ENCODE measurements around the gene LRP5.
"Not testable (repeated sequence)": the region's sequence is repeated elsewhere in the genome, so short reads cannot be mapped to it uniquely, and the experiment has no call there.

LRP5 gene

GRCh38 chr11:68329978-68330699, 17.7 kb downstream of the LRP5 start:
- DNase-seq: no peak

- no peak for DNase-seq
These were observed 18.4 kb downstream of the LRP5 start for GRCh38 chr11:68330700-68331337.

- DNase-seq: no peak
These were observed 19.1 kb downstream of the LRP5 start for GRCh38 chr11:68331338-68331947.

- no peak for DNase-seq
These were observed 19.8 kb downstream of the LRP5 start for GRCh38 chr11:68332186-68332585.

- no peak for DNase-seq
These were observed 20.8 kb downstream of the LRP5 start for GRCh38 chr11:68333173-68333572.

- DNase-seq: no peak
These were observed 22.5 kb downstream of the LRP5 start for GRCh38 chr11:68334923-68335322.

GRCh38 chr11:68335683-68336082, 23.3 kb downstream of the LRP5 start:
- DNase-seq: no peak

GRCh38 chr11:68336716-68337115, 24.3 kb downstream of the LRP5 start:
- no peak for DNase-seq

- DNase-seq: no peak
These were observed 25.0 kb downstream of the LRP5 start for GRCh38 chr11:68337399-68337835.

- DNase-seq: no peak
These were observed 25.8 kb downstream of the LRP5 start for GRCh38 chr11:68338051-68338780.

- DNase-seq: no peak
These were observed 27.8 kb downstream of the LRP5 start for GRCh38 chr11:68340003-68340767.

GRCh38 chr11:68340784-68341556, 28.6 kb downstream of the LRP5 start:
- no peak for DNase-seq

GRCh38 chr11:68341557-68342458, 29.4 kb downstream of the LRP5 start:
- no peak for DNase-seq

- DNase-seq: no peak
These were observed 30.2 kb downstream of the LRP5 start for GRCh38 chr11:68342459-68343158.

GRCh38 chr11:68343761-68344256, 31.4 kb downstream of the LRP5 start:
- no peak for DNase-seq

GRCh38 chr11:68344821-68345220, 32.4 kb downstream of the LRP5 start:
- not testable (repeated sequence) for DNase-seq

GRCh38 chr11:68345776-68346461, 33.5 kb downstream of the LRP5 start:
- DNase-seq: no peak

GRCh38 chr11:68346462-68346790, 34.0 kb downstream of the LRP5 start:
- DNase-seq: no peak

GRCh38 chr11:68347345-68347744, 35.0 kb downstream of the LRP5 start:
- DNase-seq: no peak

Data from cortex of kidney (tissue), 1 donor.